Measurements from ENCODE around the gene HES6. TPM values are rescaled to one million over a fixed set of nuclear protein-coding genes. Genes with fewer than 3 reads are reported as not detected.

HES6 gene
- polyA plus RNA-seq, 1 donor (not counting 4 experiments of a cell fraction or from before 2014, with no cell fraction given): 0.80 TPM

DNA sequence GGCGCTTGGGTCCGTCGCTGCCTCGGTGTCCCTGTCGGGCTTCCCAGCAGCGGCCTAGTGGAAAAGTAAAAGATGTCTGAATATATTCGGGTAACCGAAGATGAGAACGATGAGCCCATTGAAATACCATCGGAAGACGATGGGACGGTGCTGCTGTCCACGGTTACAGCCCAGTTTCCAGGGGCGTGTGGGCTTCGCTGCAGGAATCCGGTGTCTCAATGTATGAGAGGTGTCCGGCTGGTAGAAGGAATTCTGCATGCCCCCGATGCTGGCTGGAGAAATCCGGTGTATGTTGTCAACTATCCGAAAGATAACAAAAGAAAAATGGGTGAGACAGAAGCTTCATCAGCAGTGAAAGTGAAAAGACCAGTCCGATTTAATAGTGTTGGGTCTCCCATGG, 8.0 kb downstream of the HES6 start:
- TF ChIP-seq EZH2 (IDR thresholded peaks at IDR 0.05; ENCODE audit: low read length): no peak
- TF ChIP-seq, protein P1, sequence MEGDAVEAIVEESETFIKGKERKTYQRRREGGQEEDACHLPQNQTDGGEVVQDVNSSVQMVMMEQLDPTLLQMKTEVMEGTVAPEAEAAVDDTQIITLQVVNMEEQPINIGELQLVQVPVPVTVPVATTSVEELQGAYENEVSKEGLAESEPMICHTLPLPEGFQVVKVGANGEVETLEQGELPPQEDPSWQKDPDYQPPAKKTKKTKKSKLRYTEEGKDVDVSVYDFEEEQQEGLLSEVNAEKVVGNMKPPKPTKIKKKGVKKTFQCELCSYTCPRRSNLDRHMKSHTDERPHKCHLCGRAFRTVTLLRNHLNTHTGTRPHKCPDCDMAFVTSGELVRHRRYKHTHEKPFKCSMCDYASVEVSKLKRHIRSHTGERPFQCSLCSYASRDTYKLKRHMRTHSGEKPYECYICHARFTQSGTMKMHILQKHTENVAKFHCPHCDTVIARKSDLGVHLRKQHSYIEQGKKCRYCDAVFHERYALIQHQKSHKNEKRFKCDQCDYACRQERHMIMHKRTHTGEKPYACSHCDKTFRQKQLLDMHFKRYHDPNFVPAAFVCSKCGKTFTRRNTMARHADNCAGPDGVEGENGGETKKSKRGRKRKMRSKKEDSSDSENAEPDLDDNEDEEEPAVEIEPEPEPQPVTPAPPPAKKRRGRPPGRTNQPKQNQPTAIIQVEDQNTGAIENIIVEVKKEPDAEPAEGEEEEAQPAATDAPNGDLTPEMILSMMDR (optimal IDR thresholded peaks at IDR 0.05 in 1 of 3, IDR thresholded peaks at IDR 0.05 in 1 of 3, conservative IDR thresholded peaks at IDR 0.05 in 1 of 3; ENCODE audit: extremely low read depth in 1 of 3, insufficient read depth in 2 of 3, low read length in 3 of 3): no peak
- H3K9ac ChIP-seq (ENCODE audit: control insufficient read depth, extremely low read depth, insufficient read depth, low read length): no peak overlapping the region
- no peak overlapping the region for H3K27ac ChIP-seq (ENCODE audit: control insufficient read depth, insufficient read depth, low read length)
- H3K4me1 ChIP-seq (ENCODE audit: control insufficient read depth, extremely low read depth, insufficient read depth, low read length): peaks cover 3% of the 10 kb centered on the region
- no peaks in the 10 kb centered on the region for H3K36me3 ChIP-seq (ENCODE audit: control insufficient read depth in 2 of 2, extremely low read depth in 1 of 2, insufficient read depth in 2 of 2, low read length in 2 of 2)
- H4K20me1 ChIP-seq (ENCODE audit: control insufficient read depth, extremely low read depth, insufficient read depth, low read length): no peaks in the 10 kb centered on the region
- peak overlapping the region in 1 of 3 experiments; percentile 49 for H3K4me3 ChIP-seq (ENCODE audit: control insufficient read depth in 2 of 3, extremely low read depth in 1 of 3, insufficient read depth in 2 of 3, low read depth in 1 of 3, low read length in 3 of 3)
- peaks cover 59% of the 10 kb centered on the region for H3K27me3 ChIP-seq (ENCODE audit: control insufficient read depth, extremely low read depth, insufficient read depth, low read length)
- dilution Hi-C loops (cut with MboI; ENCODE audit: extremely low pct_ligation_motif_present, low sequenced_read_pairs): no loop called here
- DNase-seq (ENCODE audit: low read depth, low spot score): no peak
- no peaks in the 10 kb centered on the region for H3K9me3 ChIP-seq (ENCODE audit: control insufficient read depth, low read depth, low read length)
- peak overlapping the region; percentile 54 for H3K4me2 ChIP-seq (ENCODE audit: control insufficient read depth, extremely low read depth, insufficient read depth, low read depth, low read length)
- H2AFZ ChIP-seq (ENCODE audit: control insufficient read depth, low read length): no peak overlapping the region
- H3K9me1 ChIP-seq (ENCODE audit: control insufficient read depth, extremely low read depth, insufficient read depth, low read length): no peaks in the 10 kb centered on the region
- FAIRE-seq: no peak
- H3K79me2 ChIP-seq (ENCODE audit: control insufficient read depth, insufficient read depth, low read length): no peaks in the 10 kb centered on the region

DNA sequence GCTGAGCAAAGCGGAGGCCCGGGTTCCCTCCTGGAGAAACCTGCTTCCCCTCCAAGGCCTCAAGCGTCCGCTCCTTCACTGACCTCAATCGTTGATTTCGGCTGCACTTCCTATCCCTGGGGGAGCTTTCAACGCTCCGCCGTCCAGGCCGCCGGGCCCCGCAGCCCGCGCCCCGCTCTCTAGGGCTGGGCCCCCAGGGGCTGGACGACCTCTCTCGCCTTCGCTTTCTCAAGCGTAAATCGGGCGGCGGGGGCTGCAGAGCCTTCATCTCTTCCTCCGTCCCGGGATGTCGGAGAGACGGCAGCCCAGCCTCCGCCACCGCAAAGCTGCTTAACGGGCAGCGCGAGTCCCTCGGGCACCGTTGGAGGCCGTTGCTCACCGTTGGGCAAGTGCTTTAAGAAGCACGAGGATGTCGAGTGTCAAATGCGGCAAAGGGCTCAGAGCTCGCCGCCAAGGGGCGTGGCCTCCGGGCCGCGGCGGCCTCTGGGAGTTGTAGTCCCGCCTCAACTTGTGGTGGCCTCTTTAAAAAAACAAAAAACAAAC, 8.5 kb downstream of the HES6 start:
- no peaks in the 10 kb centered on the region for H4K20me1 ChIP-seq (ENCODE audit: control insufficient read depth, extremely low read depth, insufficient read depth, low read length)
- no peak overlapping the region for H2AFZ ChIP-seq (ENCODE audit: control insufficient read depth, low read length)

More for the DNA sequence above, 8.5 kb downstream of the HES6 start:
- H3K79me2 ChIP-seq (ENCODE audit: control insufficient read depth, insufficient read depth, low read length): no peaks in the 10 kb centered on the region
- peak; percentile 60 for TF ChIP-seq EZH2 (IDR thresholded peaks at IDR 0.05; ENCODE audit: low read length)
- TF ChIP-seq, protein P1 (optimal IDR thresholded peaks at IDR 0.05 in 1 of 3, IDR thresholded peaks at IDR 0.05 in 1 of 3, conservative IDR thresholded peaks at IDR 0.05 in 1 of 3; ENCODE audit: extremely low read depth in 1 of 3, insufficient read depth in 2 of 3, low read length in 3 of 3): no peak
- dilution Hi-C loops (cut with MboI; ENCODE audit: extremely low pct_ligation_motif_present, low sequenced_read_pairs): no loop called here
- H3K4me2 ChIP-seq (ENCODE audit: control insufficient read depth, extremely low read depth, insufficient read depth, low read depth, low read length): peak overlapping the region; percentile 54
- no peak overlapping the region for H3K27ac ChIP-seq (ENCODE audit: control insufficient read depth, insufficient read depth, low read length)
- H3K9me3 ChIP-seq (ENCODE audit: control insufficient read depth, low read depth, low read length): no peaks in the 10 kb centered on the region
- no peaks in the 10 kb centered on the region for H3K9me1 ChIP-seq (ENCODE audit: control insufficient read depth, extremely low read depth, insufficient read depth, low read length)
- DNase-seq (ENCODE audit: low read depth, low spot score) (no peak), FAIRE-seq (no peak)
- peaks cover 58% of the 10 kb centered on the region for H3K27me3 ChIP-seq (ENCODE audit: control insufficient read depth, extremely low read depth, insufficient read depth, low read length)
- H3K4me3 ChIP-seq (ENCODE audit: control insufficient read depth in 2 of 3, extremely low read depth in 1 of 3, insufficient read depth in 2 of 3, low read depth in 1 of 3, low read length in 3 of 3): peak overlapping the region in 2 of 3 experiments; percentile 25 to 49
- no peak overlapping the region for H3K9ac ChIP-seq (ENCODE audit: control insufficient read depth, extremely low read depth, insufficient read depth, low read length)
- H3K4me1 ChIP-seq (ENCODE audit: control insufficient read depth, extremely low read depth, insufficient read depth, low read length): peaks cover 3% of the 10 kb centered on the region
- no peaks in the 10 kb centered on the region for H3K36me3 ChIP-seq (ENCODE audit: control insufficient read depth in 2 of 2, extremely low read depth in 1 of 2, insufficient read depth in 2 of 2, low read length in 2 of 2)

All from keratinocyte (primary cell).